Liver (tissue), 9 donors: ENCODE results near the gene TGM5. TPM values are rescaled to one million over a fixed set of nuclear protein-coding genes. Genes with fewer than 3 reads are reported as not detected.
A peak's percentile ranks its signal among the peaks of the same experiment; 100 is the strongest.
"Not testable (repeated sequence)": the region's sequence is repeated elsewhere in the genome, so short reads cannot be mapped to it uniquely, and the experiment has no call there.

Experiments used
- DNase-seq: peaks from one replicate; pipeline ENCODE4 v3.0.0-alpha.2; 2017; ENCODE audit warnings: low spot score
- H3K27ac ChIP-seq, 2 donors: one replicate each; pipeline ENCODE4 v1.7.0; 2013; ENCODE audit warnings: inconsistent platforms in 2 of 2, low read length in 2 of 2, control low read depth in 1 of 2, low read depth in 1 of 2, mild to moderate bottlenecking in 1 of 2
- H3K27me3 ChIP-seq, 4 donors: one replicate each; pipeline versions ENCODE4 v1.6.1 to v1.7.0; 2013; ENCODE audit warnings: low read length in 3 of 4, inconsistent platforms in 1 of 4, mild to moderate bottlenecking in 1 of 4, moderate library complexity in 1 of 4; ENCODE audit not compliant: control insufficient read depth in 4 of 4, insufficient read depth in 4 of 4
- H3K36me3 ChIP-seq, 4 donors: one replicate each; pipeline versions ENCODE4 v1.6.1 to v1.7.0; 2013; ENCODE audit warnings: low read length in 3 of 4, mild to moderate bottlenecking in 3 of 4, low read depth in 1 of 4, moderate library complexity in 1 of 4; ENCODE audit not compliant: control insufficient read depth in 4 of 4, insufficient read depth in 3 of 4
- H3K4me1 ChIP-seq, 4 donors: one replicate each; pipeline versions ENCODE4 v1.6.1 to v1.7.0; 2013; ENCODE audit warnings: low read length in 3 of 4, mild to moderate bottlenecking in 3 of 4, moderate library complexity in 1 of 4; ENCODE audit not compliant: control insufficient read depth in 4 of 4, insufficient read depth in 4 of 4
- H3K4me3 ChIP-seq, 3 donors: one replicate each; pipeline versions ENCODE4 v1.6.1 to v1.7.0; 2013; ENCODE audit warnings: low read length in 3 of 3, control low read depth in 1 of 3, low read depth in 1 of 3, mild to moderate bottlenecking in 1 of 3
- H3K9ac ChIP-seq, 2 donors: one replicate each; pipeline ENCODE4 v1.7.0; 2013; ENCODE audit warnings: low read length in 2 of 2, mild to moderate bottlenecking in 2 of 2, moderate library complexity in 2 of 2, control low read depth in 1 of 2, low read depth in 1 of 2
- H3K9me3 ChIP-seq, 4 donors: one replicate each; pipeline versions ENCODE4 v1.6.1 to v1.7.0; 2013; ENCODE audit warnings: low read length in 3 of 4; ENCODE audit not compliant: control insufficient read depth in 4 of 4
- FOXA2 ChIP-seq: IDR thresholded peaks from 2 replicates; pipeline ENCODE4 v1.6.1; 2016; ENCODE audit warnings: antibody characterized with exemption
- GABPA ChIP-seq, 2 donors: IDR thresholded peaks in 1 of 2; conservative IDR thresholded peaks in 1 of 2; 2 replicates each; pipeline ENCODE4 v1.6.1; 2016; ENCODE audit warnings: antibody characterized with exemption in 2 of 2, mild to moderate bottlenecking in 1 of 2, moderate library complexity in 1 of 2
- HNF4G ChIP-seq: IDR thresholded peaks from 2 replicates; pipeline ENCODE4 v1.6.1; 2016; ENCODE audit warnings: antibody characterized with exemption
- RAD21 ChIP-seq, 2 donors: IDR thresholded peaks; 2 replicates each; pipeline ENCODE4 v1.6.1; 2016; ENCODE audit warnings: antibody characterized with exemption in 2 of 2, mild to moderate bottlenecking in 2 of 2
- TAF1 ChIP-seq: conservative IDR thresholded peaks from 2 replicates; pipeline ENCODE4 v1.6.1; 2016; ENCODE audit warnings: antibody characterized with exemption, mild to moderate bottlenecking
- WGBS: extraction: QIAGEN DNeasy Blood & Tissue Kit; methylation state at CpG from one replicate; pipeline ENCODE4 v1.1.7; 2013; 5-methylcytosine and 5-hydroxymethylcytosine counted together
- polyA plus RNA-seq, 2 donors: library from polyadenylated mRNA; stranded (reverse) in 1 of 2; unstranded in 1 of 2; fragments of 200-250 nt in 1 of 2; fragments of >200 nt in 1 of 2; fragmentation: Nextera tagmentation in 1 of 2; extraction: Ambion mirVana in 1 of 2; gene quantifications; one replicate each; pipeline versions ENCODE4 v1.2.1 to v1.2.3, GENCODE V29; 2013 to 2015
- total RNA-seq, 2 donors: library from RNA; depleted of rRNA; stranded (reverse); fragments of >200 nt; gene quantifications; one replicate each; pipeline ENCODE4 v1.2.3, GENCODE V29; 2014
- TF ChIP-seq, protein P1 (sequence below): IDR thresholded peaks from 2 replicates; pipeline ENCODE4 v1.6.1; 2016; ENCODE audit warnings: antibody characterized with exemption
- TF ChIP-seq, protein P2 (sequence below): IDR thresholded peaks from 2 replicates; pipeline ENCODE4 v1.6.1; 2016; ENCODE audit warnings: antibody characterized with exemption, mild to moderate bottlenecking
- TF ChIP-seq, protein P3 (sequence below): fragments of 150-350 bp; IDR thresholded peaks from 2 replicates; pipeline ENCODE4 v1.5.1; 2017; ENCODE audit warnings: improper control_type of control experiment, low read depth, low read length; ENCODE audit not compliant: missing input control
- donor health status: healthy.
- donor health status: healthy.
- donor health status: healthy.
- donor health status: healthy.
- donor health status: healthy.

The TGM5 gene
- total and polyA plus RNA-seq, 4 donors, result not detected

DNA sequence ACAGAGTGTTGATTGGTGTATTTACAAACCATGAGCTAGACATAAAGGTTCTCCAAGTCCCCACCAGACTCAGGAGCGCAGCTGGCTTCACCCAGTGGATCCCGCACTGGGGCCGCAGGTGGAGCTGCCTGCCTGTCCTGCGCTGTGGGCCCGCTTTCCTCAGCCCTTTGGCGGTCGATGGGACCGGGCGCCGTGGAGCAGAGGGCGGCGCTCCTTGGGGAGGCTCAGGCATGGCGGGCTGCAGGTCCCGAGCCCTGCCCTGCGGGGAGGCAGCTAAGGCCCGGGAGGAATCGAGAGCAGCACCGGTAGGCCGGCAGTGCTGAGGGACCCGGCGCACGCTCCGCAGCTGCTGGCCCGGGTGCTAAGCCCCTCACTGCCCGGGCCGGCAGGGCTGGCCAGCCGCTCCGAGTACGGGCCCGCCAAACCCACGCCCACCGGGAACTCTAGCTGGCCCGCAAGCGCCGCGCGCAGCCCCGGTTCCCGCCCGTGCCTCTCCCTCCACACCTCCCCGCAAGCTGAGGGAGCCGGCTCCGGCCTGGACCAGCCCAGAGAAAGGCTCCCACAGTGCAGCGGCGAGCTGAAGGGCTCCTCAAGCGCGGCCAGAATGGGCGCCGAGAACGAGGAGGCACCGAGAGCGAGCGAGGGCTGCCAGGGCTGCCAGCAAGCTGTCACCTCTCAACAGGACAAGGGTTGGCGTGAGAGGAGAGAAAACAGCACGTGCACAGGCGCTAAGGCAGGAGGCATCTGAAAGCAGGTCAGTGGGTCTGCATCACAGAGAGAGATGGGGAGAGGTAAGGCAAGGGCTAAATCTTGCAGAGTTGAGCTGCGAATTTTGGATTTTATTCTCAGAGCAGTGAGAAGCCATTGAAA, 40.1 kb downstream of the TGM5 start:
- no peaks in the 10 kb centered on the region for H3K9me3 ChIP-seq
- TF ChIP-seq, protein P1, sequence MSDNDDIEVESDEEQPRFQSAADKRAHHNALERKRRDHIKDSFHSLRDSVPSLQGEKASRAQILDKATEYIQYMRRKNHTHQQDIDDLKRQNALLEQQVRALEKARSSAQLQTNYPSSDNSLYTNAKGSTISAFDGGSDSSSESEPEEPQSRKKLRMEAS, result no peak
- TF ChIP-seq HNF4G, result no peak
- peaks cover 0 to 2% (median 0%) of the 10 kb centered on the region in 4 donors for H3K4me1 ChIP-seq
- H3K4me3 ChIP-seq, result no peak overlapping the region
- no peak overlapping the region for H3K27ac ChIP-seq
- H3K9ac ChIP-seq, result no peak overlapping the region
- no peak for DNase-seq
- WGBS, result 96% methylated on average over 57 of the region's 57 CpGs
- no peaks in the 10 kb centered on the region for H3K36me3 ChIP-seq
- peaks cover 0 to 2% (median 0%) of the 10 kb centered on the region in 4 donors for H3K27me3 ChIP-seq

DNA sequence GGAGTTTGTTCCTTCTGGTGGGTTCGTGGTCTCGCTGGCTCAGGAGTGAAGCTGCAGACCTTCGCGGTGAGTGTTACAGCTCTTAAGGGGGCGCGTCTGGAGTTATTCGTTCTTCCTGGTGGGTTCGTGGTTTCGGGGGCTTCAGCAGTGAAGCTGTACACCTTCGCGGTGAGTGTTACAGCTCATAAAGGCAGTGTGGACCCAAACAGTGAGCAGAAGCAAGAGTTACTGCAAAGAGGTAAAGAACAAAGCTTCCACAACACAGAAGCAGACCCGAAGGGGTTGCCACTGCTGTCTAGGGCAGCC, 40.8 kb downstream of the TGM5 start:
- not testable (repeated sequence) for H3K27ac ChIP-seq, H3K36me3 ChIP-seq, H3K9ac ChIP-seq, H3K4me3 ChIP-seq, H3K4me1 ChIP-seq, H3K9me3 ChIP-seq, DNase-seq, H3K27me3 ChIP-seq
- WGBS, result 88% methylated on average over 12 of the region's 12 CpGs

DNA sequence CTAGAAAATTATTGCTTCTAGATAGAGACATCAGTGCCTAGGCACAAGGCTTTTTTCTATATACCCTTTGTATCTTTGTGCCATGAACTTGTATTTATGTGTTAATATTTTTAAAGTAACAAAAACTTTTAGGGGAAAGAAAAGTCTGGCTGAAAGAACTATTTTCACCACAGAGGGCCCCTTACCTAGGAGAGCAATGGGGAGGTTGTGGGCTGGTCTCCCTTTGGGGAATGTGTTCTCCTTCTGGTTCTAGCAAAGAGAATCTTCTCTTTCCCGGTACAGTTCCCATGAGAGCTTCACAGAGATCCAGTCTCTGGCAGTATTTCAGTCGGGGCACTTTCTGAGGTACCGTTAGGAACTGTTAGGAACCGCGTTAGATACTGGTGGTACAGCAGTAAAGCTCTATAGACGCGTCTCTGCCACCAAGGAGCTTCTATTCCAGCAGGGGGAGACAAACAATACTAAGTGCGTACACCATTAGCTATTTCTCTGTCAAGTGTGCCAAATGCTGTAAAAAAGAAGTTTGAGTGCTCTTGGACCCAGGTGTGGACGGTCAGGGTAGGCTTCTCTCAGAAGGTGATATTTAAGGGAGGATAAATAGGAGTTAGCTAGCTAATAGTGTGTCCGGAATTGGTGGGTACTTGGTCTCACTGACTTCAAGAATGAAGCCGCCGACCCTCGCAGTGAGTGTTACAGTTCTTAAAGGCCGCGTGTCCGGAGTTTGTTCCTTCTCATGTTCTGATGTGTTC, 41.4 kb downstream of the TGM5 start:
- DNase-seq, result no peak
- Histone ChIP-seq H3K27me3 (peaks cover 0 to 2% (median 0%) of the 10 kb centered on the region in 4 donors), H3K4me3 (no peak overlapping the region), H3K4me1 (peaks cover 0 to 5% (median 0%) of the 10 kb centered on the region in 4 donors), H3K36me3 (no peaks in the 10 kb centered on the region), H3K9me3 (no peaks in the 10 kb centered on the region), H3K27ac (no peak overlapping the region), H3K9ac (no peak overlapping the region)
- 50% methylated on average over 16 of the region's 16 CpGs for WGBS
- TF ChIP-seq, protein P2, sequence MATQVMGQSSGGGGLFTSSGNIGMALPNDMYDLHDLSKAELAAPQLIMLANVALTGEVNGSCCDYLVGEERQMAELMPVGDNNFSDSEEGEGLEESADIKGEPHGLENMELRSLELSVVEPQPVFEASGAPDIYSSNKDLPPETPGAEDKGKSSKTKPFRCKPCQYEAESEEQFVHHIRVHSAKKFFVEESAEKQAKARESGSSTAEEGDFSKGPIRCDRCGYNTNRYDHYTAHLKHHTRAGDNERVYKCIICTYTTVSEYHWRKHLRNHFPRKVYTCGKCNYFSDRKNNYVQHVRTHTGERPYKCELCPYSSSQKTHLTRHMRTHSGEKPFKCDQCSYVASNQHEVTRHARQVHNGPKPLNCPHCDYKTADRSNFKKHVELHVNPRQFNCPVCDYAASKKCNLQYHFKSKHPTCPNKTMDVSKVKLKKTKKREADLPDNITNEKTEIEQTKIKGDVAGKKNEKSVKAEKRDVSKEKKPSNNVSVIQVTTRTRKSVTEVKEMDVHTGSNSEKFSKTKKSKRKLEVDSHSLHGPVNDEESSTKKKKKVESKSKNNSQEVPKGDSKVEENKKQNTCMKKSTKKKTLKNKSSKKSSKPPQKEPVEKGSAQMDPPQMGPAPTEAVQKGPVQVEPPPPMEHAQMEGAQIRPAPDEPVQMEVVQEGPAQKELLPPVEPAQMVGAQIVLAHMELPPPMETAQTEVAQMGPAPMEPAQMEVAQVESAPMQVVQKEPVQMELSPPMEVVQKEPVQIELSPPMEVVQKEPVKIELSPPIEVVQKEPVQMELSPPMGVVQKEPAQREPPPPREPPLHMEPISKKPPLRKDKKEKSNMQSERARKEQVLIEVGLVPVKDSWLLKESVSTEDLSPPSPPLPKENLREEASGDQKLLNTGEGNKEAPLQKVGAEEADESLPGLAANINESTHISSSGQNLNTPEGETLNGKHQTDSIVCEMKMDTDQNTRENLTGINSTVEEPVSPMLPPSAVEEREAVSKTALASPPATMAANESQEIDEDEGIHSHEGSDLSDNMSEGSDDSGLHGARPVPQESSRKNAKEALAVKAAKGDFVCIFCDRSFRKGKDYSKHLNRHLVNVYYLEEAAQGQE, result no peak
- no peak for TF ChIP-seq GABPA (IDR thresholded peaks at IDR 0.05 in 1 of 2, conservative IDR thresholded peaks at IDR 0.05 in 1 of 2)
- TF ChIP-seq TAF1, result no peak
- TF ChIP-seq RAD21 (IDR thresholded peaks at IDR 0.05), result peak; percentile 74 to 77
- TF ChIP-seq, protein P3, sequence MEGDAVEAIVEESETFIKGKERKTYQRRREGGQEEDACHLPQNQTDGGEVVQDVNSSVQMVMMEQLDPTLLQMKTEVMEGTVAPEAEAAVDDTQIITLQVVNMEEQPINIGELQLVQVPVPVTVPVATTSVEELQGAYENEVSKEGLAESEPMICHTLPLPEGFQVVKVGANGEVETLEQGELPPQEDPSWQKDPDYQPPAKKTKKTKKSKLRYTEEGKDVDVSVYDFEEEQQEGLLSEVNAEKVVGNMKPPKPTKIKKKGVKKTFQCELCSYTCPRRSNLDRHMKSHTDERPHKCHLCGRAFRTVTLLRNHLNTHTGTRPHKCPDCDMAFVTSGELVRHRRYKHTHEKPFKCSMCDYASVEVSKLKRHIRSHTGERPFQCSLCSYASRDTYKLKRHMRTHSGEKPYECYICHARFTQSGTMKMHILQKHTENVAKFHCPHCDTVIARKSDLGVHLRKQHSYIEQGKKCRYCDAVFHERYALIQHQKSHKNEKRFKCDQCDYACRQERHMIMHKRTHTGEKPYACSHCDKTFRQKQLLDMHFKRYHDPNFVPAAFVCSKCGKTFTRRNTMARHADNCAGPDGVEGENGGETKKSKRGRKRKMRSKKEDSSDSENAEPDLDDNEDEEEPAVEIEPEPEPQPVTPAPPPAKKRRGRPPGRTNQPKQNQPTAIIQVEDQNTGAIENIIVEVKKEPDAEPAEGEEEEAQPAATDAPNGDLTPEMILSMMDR, result peak; percentile 60
- no peak for TF ChIP-seq FOXA2
